HG02763 (cell line): ENCODE results near the gene ART4.

Source experiments
- ATAC-seq: cut with Tn5 transposase; IDR thresholded peaks from one replicate; pipeline ENCODE4 v1.9.1; 2021; ENCODE audit warnings: mild to moderate bottlenecking, moderate library complexity; ENCODE audit not compliant: unreplicated experiment

Gene ART4

GRCh38 chr12:14852880-14853279 lies 9.6 kb upstream of the ART4 start:
- ATAC-seq: no peak

GRCh38 chr12:14850929-14851663 lies 7.8 kb upstream of the ART4 start:
- ATAC-seq: peak; percentile 70

GRCh38 chr12:14849661-14850060 lies 6.3 kb upstream of the ART4 start:
- no peak for ATAC-seq

GRCh38 chr12:14846876-14847580 lies 3.7 kb upstream of the ART4 start:
- no peak for ATAC-seq

GRCh38 chr12:14846042-14846587 lies 2.8 kb upstream of the ART4 start:
- no peak for ATAC-seq

GRCh38 chr12:14845350-14845750 lies 2.0 kb upstream of the ART4 start:
- no peak for ATAC-seq

- no peak for ATAC-seq
Observed at GRCh38 chr12:14844401-14844800, 1.1 kb upstream of the ART4 start.

GRCh38 chr12:14842315-14842714 lies 1.0 kb downstream of the ART4 start:
- ATAC-seq: no peak

GRCh38 chr12:14841761-14842160 lies 1.6 kb downstream of the ART4 start:
- no peak for ATAC-seq

GRCh38 chr12:14840616-14841015 lies 2.7 kb downstream of the ART4 start:
- no peak for ATAC-seq

- no peak for ATAC-seq
Observed at GRCh38 chr12:14839262-14839661, 4.1 kb downstream of the ART4 start.

GRCh38 chr12:14836336-14837210 lies 6.8 kb downstream of the ART4 start:
- ATAC-seq: no peak

GRCh38 chr12:14834509-14834908 lies 8.8 kb downstream of the ART4 start:
- no peak for ATAC-seq

GRCh38 chr12:14833952-14834351 lies 9.4 kb downstream of the ART4 start:
- no peak for ATAC-seq

- ATAC-seq: no peak
Observed at GRCh38 chr12:14833336-14833735, 10.0 kb downstream of the ART4 start.

- ATAC-seq: peak; percentile 72
Observed at GRCh38 chr12:14828892-14829291, 14.4 kb downstream of the ART4 start.

- ATAC-seq: no peak
Observed at GRCh38 chr12:14827043-14827442, 16.3 kb downstream of the ART4 start.

- ATAC-seq: no peak
Observed at GRCh38 chr12:14826491-14826890, 16.8 kb downstream of the ART4 start.

GRCh38 chr12:14825256-14825655 lies 18.1 kb downstream of the ART4 start:
- no peak for ATAC-seq

GRCh38 chr12:14824012-14824634 lies 19.2 kb downstream of the ART4 start:
- no peak for ATAC-seq

GRCh38 chr12:14814014-14814413 lies 29.3 kb downstream of the ART4 start, which contains the start of gene SMCO3:
Gene SMCO3, minus strand, starts transcription at chr12:14814182. Its CDS starts 7,502 bp downstream, at chr12:14806680.
- ATAC-seq: no peak
